Sigmoid colon (tissue), 3 donors: ENCODE results near the gene ZNF787.

ENCODE experiments used
- CTCF ChIP-seq, 4 experiments: fragments of 450-650 bp in 3 of 4; fragments of 200-600 bp in 1 of 4; IDR thresholded peaks; one replicate each; pipeline ENCODE4 v1.5.1; 2016 to 2019; ENCODE audit warnings: antibody characterized with exemption in 4 of 4, mild to moderate bottlenecking in 3 of 4, moderate library complexity in 2 of 4
- POLR2A ChIP-seq, 2 donors: fragments of 450-650 bp; IDR thresholded peaks; one replicate each; pipeline ENCODE4 v1.6.1; 2016; ENCODE audit warnings: antibody characterized with exemption in 2 of 2, mild to moderate bottlenecking in 2 of 2, moderate library complexity in 2 of 2

- TF ChIP-seq CTCF (IDR thresholded peaks at IDR 0.05) (no peak), POLR2A (IDR thresholded peaks at IDR 0.05) (no peak)
Measured at GRCh38 chr19:56106397-56106849, 14.7 kb downstream of the ZNF787 start.
